Stimulated activated CD8-positive, alpha-beta memory T cell treated with anti-CD3 and anti-CD28 coated beads, Interleukin-15, amount 100 ng/mL, for 4 hours (primary cell): ENCODE measurements around the gene FAIM2.
A peak's percentile ranks its signal among the peaks of the same experiment; 100 is the strongest.
"Not testable (repeated sequence)": the region's sequence is repeated elsewhere in the genome, so short reads cannot be mapped to it uniquely, and the experiment has no call there.

Experiments
- DNase-seq, 2 donors: peaks; one replicate each; pipeline ENCODE4 v3.0.0-alpha.2; 2020; ENCODE audit warnings: low read depth in 2 of 2

The FAIM2 gene

GRCh38 chr12:49879065-49879464 is 24.6 kb downstream of the FAIM2 start:
- DNase-seq = not testable (repeated sequence)

GRCh38 chr12:49878021-49878420 is 25.7 kb downstream of the FAIM2 start:
- no peak for DNase-seq

- DNase-seq = no peak
These were observed 26.6 kb downstream of the FAIM2 start for GRCh38 chr12:49877066-49877465.

GRCh38 chr12:49876070-49876469 is 27.6 kb downstream of the FAIM2 start:
- DNase-seq = no peak

GRCh38 chr12:49875115-49875720 is 28.5 kb downstream of the FAIM2 start:
- DNase-seq = no peak

GRCh38 chr12:49874142-49874897 is 29.4 kb downstream of the FAIM2 start:
- DNase-seq = no peak

GRCh38 chr12:49873361-49873934 is 30.3 kb downstream of the FAIM2 start:
- DNase-seq = no peak

GRCh38 chr12:49872781-49873181 is 30.9 kb downstream of the FAIM2 start:
- DNase-seq = no peak

GRCh38 chr12:49872381-49872780 is 31.3 kb downstream of the FAIM2 start:
- DNase-seq = no peak

GRCh38 chr12:49871811-49872251 is 31.9 kb downstream of the FAIM2 start:
- not testable (repeated sequence) for DNase-seq

GRCh38 chr12:49871263-49871561 is 32.5 kb downstream of the FAIM2 start:
- no peak for DNase-seq

GRCh38 chr12:49870501-49871262 is 33.0 kb downstream of the FAIM2 start:
- no peak for DNase-seq

- DNase-seq = no peak
These were observed 33.7 kb downstream of the FAIM2 start for GRCh38 chr12:49869816-49870500.

- no peak for DNase-seq
These were observed 34.5 kb downstream of the FAIM2 start for GRCh38 chr12:49868952-49869815.

- DNase-seq = no peak
These were observed 35.3 kb downstream of the FAIM2 start for GRCh38 chr12:49868449-49868848.

GRCh38 chr12:49867570-49868341 is 35.9 kb downstream of the FAIM2 start:
- DNase-seq = no peak

GRCh38 chr12:49866859-49867569 is 36.7 kb downstream of the FAIM2 start:
- DNase-seq = peak; percentile 38 to 43

- no peak for DNase-seq
These were observed 37.9 kb downstream of the FAIM2 start for GRCh38 chr12:49865782-49866135.

GRCh38 chr12:49865109-49865781 is 38.5 kb downstream of the FAIM2 start:
- DNase-seq = no peak
